GM23338 (cell line): ENCODE results near the gene BCL7C.

Experiments used
- EZH2 ChIP-seq: fragments of 200-600 bp; sonication (generic); IDR thresholded peaks from one replicate; pipeline ENCODE4 v1.8.0; 2017; ENCODE audit warnings: antibody characterized with exemption, mild to moderate bottlenecking, low read depth; ENCODE audit not compliant: unreplicated experiment
- REST ChIP-seq: IDR thresholded peaks from one replicate; pipeline ENCODE4 v1.6.1; 2018; ENCODE audit warnings: antibody characterized with exemption; ENCODE audit not compliant: unreplicated experiment
- ZNF114 ChIP-seq: fragments of 250-450 bp; sonication (Bioruptor Pico); IDR thresholded peaks from 2 replicates; pipeline ENCODE4 v1.5.0; 2020; ENCODE audit warnings: mild to moderate bottlenecking, moderate library complexity
- TF ChIP-seq, protein P1 (sequence below), 2 experiments: fragments of 200-600 bp in 1 of 2; sonication (generic) in 1 of 2; conservative IDR thresholded peaks; 2 replicates each; pipeline versions ENCODE4 v1.5.1 to v1.6.1; 2016 to 2017; ENCODE audit warnings: antibody characterized with exemption in 2 of 2, low read depth in 2 of 2, mild to moderate bottlenecking in 2 of 2, moderate library complexity in 1 of 2

DNA sequence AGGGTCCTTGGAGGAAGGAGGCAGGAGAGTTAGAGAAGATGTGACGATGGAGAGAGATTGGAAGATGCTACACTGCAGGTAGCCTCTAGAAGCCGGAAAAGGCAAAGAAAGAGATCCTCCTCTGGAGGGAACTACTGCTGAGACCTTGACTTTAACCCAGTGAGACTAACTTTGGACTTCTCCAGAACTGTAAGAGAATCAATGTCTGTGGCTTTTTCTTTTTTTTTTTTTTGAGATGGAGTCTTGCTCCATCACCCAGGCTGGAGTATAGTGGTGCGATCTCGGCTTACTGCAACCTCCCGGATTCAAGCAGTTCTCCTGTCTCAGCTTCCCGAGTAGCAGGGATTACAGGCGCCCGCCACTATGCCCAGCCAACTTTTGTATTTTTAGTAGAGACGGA lies 8.7 kb downstream of the BCL7C start:
- TF ChIP-seq, protein P1, sequence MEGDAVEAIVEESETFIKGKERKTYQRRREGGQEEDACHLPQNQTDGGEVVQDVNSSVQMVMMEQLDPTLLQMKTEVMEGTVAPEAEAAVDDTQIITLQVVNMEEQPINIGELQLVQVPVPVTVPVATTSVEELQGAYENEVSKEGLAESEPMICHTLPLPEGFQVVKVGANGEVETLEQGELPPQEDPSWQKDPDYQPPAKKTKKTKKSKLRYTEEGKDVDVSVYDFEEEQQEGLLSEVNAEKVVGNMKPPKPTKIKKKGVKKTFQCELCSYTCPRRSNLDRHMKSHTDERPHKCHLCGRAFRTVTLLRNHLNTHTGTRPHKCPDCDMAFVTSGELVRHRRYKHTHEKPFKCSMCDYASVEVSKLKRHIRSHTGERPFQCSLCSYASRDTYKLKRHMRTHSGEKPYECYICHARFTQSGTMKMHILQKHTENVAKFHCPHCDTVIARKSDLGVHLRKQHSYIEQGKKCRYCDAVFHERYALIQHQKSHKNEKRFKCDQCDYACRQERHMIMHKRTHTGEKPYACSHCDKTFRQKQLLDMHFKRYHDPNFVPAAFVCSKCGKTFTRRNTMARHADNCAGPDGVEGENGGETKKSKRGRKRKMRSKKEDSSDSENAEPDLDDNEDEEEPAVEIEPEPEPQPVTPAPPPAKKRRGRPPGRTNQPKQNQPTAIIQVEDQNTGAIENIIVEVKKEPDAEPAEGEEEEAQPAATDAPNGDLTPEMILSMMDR (conservative IDR thresholded peaks at IDR 0.05; ENCODE audit: low read depth in 2 of 2): no peak
- TF ChIP-seq EZH2 (no peak), ZNF114 (CRISPR knock-in tag) (no peak), REST (no peak)
